GM19324 (cell line): ENCODE results near the gene LRRC7.
"Not testable (repeated sequence)": the region's sequence is repeated elsewhere in the genome, so short reads cannot be mapped to it uniquely, and the experiment has no call there.

Experiments used
- ATAC-seq: cut with Tn5 transposase; IDR thresholded peaks from one replicate; pipeline ENCODE4 v1.9.1; 2021; ENCODE audit warnings: mild to moderate bottlenecking, moderate library complexity; ENCODE audit not compliant: unreplicated experiment, low FRiP score

The LRRC7 gene

DNA sequence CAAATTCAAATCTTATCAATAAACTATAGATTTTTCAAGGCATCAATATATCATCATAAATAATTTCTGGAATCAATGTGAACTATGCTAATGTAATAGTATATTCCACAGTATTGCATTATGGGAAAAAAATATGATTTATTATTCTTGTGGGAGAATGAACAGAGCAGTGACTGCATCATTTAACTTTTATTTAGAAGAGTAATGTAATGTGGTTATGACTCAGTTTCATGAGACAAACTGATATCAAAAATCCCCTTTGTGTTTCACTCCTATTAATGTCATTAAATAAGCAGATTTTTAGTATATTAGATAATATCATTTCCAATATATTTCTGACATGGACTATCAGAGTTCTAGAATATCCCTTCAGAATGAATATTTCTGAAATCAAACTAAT, 450.0 kb downstream of the LRRC7 start:
- ATAC-seq, result no peak

GRCh38 chr1:70024272-70024671, 456.6 kb downstream of the LRRC7 start:
- ATAC-seq, result no peak

GRCh38 chr1:70025052-70025451, 457.3 kb downstream of the LRRC7 start:
- ATAC-seq, result no peak

- ATAC-seq, result no peak
These were observed 458.1 kb downstream of the LRRC7 start for GRCh38 chr1:70025846-70026245.

GRCh38 chr1:70033266-70033873, 465.6 kb downstream of the LRRC7 start:
- ATAC-seq, result no peak

DNA sequence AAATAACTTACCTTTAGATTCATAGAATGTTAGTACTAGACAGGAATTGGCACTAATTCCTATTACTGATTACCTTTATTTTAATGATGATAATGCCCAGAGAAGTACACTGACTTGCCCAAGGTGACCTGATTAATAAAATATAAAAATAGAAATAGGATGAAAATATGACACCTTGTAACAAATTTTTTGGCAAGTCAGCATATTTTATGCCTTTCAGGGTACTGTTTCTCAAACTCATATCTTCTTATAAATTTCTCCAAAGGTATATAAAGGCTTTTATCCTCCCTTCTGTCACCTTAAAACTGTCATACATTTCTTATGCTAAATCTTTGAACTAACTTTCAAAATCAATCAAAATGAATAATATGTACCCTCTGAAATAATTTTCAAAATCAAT, 466.2 kb downstream of the LRRC7 start:
- no peak for ATAC-seq

GRCh38 chr1:70034403-70034802, 466.7 kb downstream of the LRRC7 start:
- ATAC-seq, result no peak

- no peak for ATAC-seq
These were observed 470.3 kb downstream of the LRRC7 start for GRCh38 chr1:70038025-70038424.

DNA sequence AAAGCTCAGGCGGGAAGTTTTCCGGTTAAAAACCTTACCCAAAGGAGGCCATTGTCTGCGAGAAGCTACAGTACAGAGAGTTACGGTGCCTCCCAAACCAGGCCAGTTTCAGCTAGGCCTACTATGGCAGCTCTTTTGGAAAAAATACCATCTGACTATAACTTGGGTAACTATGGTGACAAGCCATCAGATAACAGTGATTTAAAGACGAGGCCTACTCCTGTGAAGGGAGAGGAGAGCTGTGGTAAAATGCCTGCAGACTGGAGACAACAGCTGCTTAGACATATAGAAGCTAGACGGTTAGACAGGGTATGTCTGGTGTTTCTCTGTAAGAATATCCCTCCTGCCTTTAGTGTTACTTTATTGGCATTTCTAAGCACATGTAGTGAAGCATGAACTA, 471.8 kb downstream of the LRRC7 start:
- ATAC-seq, result no peak

DNA sequence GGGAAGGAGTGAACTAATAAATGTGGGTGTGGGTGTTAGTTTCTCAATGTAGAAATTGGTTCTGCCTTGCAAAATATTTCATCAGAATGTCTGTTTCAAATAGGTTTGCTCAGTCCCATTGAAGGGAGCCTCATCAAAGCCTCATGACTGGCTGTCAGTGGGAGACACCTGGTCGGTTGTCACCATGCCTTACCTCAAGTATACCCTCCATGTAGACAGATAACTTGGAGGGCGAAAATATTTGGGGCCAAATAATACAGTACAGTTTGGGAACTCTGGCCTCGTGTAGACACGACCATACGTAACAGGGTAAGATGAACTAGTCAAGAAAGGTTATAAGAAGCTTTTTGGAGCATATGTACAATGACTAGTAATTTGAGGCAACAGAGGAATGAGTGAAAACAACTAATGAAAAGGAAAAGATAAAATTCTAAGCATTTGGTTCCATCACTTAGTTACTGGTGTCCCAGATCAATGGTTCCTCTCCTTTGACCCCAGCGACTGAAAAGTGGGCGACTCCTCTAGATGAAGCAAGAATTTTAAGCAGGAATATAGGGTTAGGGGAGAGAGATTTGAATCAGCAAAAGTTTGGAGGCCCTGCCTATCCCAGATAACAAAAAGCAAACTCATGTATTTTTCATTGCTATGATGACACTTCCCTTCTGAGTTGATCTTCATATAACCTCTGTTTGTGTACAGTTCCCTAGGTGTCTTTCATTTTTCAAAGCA, 473.8 kb downstream of the LRRC7 start:
- ATAC-seq, result no peak

DNA sequence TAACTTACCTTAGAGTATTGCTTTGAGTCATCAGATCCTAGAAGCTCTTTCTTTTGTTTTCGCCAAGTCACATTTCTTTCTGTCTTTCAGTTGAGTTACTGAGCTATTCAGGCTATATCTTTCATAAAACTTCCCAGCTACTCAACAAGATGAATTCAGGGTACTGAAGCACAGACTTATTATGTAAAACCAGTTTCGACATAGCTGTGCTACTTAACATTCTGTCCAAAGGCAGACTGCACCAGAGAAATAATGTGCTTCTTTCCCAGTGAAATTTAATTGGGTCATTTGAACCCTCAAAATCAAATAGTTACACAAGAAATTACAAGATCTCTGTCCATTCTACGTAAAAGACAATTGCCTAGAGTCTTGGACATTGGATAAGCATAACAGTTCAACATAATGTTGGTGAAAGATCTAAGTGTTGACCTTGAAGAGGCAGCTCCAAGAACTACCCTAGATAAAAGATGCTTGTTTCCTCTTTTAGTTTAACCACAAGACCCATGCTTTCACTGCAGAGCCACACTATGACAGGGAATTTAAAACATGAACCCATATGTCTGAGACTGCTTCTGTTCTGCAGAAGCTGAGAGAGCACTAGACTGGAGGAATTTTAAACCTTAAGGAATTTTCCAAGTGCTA, 474.5 kb downstream of the LRRC7 start:
- no peak for ATAC-seq

DNA sequence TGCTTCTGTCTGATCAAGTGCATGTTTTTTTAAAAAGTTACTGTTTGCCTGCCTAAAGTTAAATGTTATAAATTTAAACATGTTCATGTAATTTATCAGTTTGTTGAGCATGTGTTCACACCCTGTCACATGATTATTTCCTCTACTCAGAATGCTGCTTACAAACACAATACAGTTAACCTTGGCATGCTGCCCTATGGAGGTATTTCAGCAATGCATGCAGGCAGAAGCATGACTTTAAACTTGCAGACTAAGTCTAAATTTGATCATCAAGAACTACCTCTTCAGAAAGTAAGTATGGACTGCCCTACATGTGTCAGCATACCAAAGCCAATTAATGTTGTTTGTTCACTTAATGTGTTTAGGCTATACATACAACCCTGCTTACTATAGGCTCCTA, 476.1 kb downstream of the LRRC7 start:
- ATAC-seq, result no peak

DNA sequence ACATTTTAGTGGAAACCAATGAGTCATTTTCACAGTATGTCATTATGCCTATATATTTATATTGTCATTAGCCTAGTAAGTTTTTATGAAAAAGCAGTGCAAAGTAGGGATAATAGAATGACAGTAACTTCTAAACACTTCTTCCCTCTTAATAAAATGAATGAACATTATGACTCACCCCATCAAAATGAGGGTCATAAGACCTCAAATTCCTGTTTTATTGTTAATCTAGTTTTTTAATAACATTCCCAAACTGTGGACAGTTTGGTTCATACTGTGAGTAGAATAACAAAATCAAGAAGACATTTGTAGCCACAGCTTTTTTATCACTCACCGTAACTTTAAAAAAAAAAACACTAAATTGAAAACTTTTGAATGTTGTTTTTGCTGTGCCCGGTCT, 477.1 kb downstream of the LRRC7 start:
- no peak for ATAC-seq

- not testable (repeated sequence) for ATAC-seq
These were observed 477.9 kb downstream of the LRRC7 start for GRCh38 chr1:70045581-70045980.

- ATAC-seq, result no peak
These were observed 480.8 kb downstream of the LRRC7 start for GRCh38 chr1:70048336-70049094.

DNA sequence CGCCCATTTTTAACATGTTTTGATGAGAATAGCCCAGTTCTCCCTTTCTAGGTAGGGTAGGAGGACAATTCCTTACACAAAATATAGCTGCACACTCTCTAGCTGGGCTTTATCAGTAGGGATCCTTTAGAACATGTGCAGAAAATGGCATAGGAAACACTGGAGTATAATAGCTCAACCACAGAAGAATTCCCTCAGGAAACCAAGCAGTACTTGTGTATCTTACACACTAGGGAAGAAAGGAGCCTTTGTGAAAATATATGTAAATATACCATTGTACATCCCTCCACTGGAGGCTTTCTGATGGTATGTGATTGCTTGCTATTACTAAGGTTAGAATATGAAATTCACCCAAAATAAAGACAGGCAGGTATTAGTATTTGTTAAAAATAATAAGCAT, 484.2 kb downstream of the LRRC7 start:
- ATAC-seq, result no peak

DNA sequence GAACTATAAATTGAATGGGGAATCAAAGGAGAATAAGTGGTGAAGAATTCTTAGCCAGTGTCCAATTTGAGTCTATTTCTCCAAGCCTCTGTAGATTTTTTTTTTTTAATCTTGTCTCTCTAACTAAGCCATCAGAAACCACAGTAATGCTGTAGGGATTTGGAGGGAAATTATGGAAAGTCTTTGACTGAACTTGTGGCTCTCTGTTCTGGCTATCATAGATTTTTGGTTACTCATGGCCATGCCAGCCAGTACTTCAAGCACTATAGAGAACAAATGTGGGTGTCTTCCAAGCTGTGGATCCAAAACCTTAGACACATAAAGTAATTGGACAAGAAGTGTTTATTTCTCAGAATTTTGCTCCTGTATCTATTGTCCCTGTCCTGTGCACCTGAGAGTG, 489.8 kb downstream of the LRRC7 start:
- no peak for ATAC-seq

- ATAC-seq, result no peak
These were observed 493.5 kb downstream of the LRRC7 start for GRCh38 chr1:70061231-70061630.

GRCh38 chr1:70063861-70064260, 496.1 kb downstream of the LRRC7 start:
- no peak for ATAC-seq

DNA sequence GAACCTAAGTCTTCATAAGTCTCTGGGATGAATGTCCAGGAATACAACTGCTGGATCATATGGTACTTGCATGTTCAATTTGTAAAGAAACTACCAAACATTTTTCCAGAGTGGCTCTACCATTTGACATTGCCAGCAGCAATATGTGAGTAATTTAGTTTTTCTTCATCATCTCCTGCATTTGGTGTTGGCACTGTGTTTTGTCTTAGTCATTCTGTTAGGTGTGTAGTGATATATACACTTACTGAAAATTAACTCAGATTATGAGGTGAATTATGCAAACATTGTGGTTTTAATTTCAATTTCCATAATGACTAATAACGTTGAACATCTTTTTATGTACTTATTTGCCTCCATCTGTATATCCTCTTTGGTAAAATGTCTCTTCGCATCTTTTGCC, 499.0 kb downstream of the LRRC7 start:
- no peak for ATAC-seq

GRCh38 chr1:70071601-70072000, 503.9 kb downstream of the LRRC7 start:
- no peak for ATAC-seq
